ENCODE measurements around the gene FLII.

DNA sequence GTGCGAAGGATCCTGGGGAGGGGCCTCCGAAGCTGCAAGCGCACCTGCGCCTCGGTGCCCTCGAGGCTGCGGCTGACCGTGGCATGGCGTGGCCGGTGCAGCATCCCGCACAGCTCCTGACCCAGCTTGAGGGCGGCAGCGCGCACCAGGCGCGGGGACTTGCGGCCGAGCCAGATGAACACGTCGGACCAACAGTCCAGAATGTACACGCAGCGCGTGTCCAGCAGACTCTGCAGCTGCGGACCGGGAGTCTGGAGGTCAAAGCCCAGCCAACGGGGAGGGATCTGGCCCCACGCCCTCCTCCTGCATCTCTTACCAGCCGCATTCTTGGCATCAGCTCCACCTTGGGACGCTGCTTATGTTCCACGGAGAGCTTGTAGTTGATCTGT is 10.9 kb downstream of the FLII start:
- TF ChIP-seq, protein P1, sequence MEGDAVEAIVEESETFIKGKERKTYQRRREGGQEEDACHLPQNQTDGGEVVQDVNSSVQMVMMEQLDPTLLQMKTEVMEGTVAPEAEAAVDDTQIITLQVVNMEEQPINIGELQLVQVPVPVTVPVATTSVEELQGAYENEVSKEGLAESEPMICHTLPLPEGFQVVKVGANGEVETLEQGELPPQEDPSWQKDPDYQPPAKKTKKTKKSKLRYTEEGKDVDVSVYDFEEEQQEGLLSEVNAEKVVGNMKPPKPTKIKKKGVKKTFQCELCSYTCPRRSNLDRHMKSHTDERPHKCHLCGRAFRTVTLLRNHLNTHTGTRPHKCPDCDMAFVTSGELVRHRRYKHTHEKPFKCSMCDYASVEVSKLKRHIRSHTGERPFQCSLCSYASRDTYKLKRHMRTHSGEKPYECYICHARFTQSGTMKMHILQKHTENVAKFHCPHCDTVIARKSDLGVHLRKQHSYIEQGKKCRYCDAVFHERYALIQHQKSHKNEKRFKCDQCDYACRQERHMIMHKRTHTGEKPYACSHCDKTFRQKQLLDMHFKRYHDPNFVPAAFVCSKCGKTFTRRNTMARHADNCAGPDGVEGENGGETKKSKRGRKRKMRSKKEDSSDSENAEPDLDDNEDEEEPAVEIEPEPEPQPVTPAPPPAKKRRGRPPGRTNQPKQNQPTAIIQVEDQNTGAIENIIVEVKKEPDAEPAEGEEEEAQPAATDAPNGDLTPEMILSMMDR (conservative IDR thresholded peaks at IDR 0.05; ENCODE audit: low read length), result no peak
- no peak for TF ChIP-seq EZH2phosphoT487 (IDR thresholded peaks at IDR 0.05; ENCODE audit: borderline replicate concordance, low read depth, low read length)
